Stomach (tissue), 4 donors: ENCODE measurements around the gene SULF2.

ENCODE experiments used
- EP300 ChIP-seq: sonication (generic); formaldehyde crosslinking; IDR thresholded peaks from one replicate; pipeline ENCODE4 v1.6.1; 2017; ENCODE audit warnings: antibody characterized with exemption
- TF ChIP-seq, protein P1 (sequence below), 7 experiments: fragments of 450-650 bp in 4 of 7; fragments of 200-600 bp in 3 of 7; sonication (generic) in 3 of 7; IDR thresholded peaks; one replicate each; pipeline ENCODE4 v1.5.1; 2016 to 2019; ENCODE audit warnings: antibody characterized with exemption in 7 of 7, control low read depth in 2 of 7, mild to moderate bottlenecking in 1 of 7

GRCh38 chr20:47665221-47665991, 119.9 kb downstream of the SULF2 start:
- TF ChIP-seq, protein P1, sequence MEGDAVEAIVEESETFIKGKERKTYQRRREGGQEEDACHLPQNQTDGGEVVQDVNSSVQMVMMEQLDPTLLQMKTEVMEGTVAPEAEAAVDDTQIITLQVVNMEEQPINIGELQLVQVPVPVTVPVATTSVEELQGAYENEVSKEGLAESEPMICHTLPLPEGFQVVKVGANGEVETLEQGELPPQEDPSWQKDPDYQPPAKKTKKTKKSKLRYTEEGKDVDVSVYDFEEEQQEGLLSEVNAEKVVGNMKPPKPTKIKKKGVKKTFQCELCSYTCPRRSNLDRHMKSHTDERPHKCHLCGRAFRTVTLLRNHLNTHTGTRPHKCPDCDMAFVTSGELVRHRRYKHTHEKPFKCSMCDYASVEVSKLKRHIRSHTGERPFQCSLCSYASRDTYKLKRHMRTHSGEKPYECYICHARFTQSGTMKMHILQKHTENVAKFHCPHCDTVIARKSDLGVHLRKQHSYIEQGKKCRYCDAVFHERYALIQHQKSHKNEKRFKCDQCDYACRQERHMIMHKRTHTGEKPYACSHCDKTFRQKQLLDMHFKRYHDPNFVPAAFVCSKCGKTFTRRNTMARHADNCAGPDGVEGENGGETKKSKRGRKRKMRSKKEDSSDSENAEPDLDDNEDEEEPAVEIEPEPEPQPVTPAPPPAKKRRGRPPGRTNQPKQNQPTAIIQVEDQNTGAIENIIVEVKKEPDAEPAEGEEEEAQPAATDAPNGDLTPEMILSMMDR (IDR thresholded peaks at IDR 0.05), result no peak
- no peak for TF ChIP-seq EP300
